Activated B cell treated with CpG ODN at 0.5 μM for 24 hours (primary cell): ENCODE results near the gene MYO16. TPM values are rescaled to one million over a fixed set of nuclear protein-coding genes. Genes with fewer than 3 reads are reported as not detected.

Experiments used
- ATAC-seq: fragments of 200-7000 bp; cut with Tn5 transposase; one replicate; pipeline ENCODE4 v1.10.0; 2021; ENCODE audit warnings: low read depth, mild to moderate bottlenecking, moderate library complexity
- CTCF ChIA-PET: fragments of 350-600 bp; sonication (Branson Sonifier 250); formaldehyde crosslinking; loops from one replicate; lab custom pipeline; 2021; ENCODE audit warnings: antibody characterized with exemption; lab: Charles Lee
- POLR2A ChIA-PET: fragments of 350-600 bp; sonication (Branson Sonifier 250); formaldehyde crosslinking; loops from one replicate; lab custom pipeline; 2021; ENCODE audit warnings: antibody characterized with exemption; lab: Charles Lee
- DNase-seq: peaks from one replicate; pipeline ENCODE4 v3.0.0; 2022
- H3K27ac Mint-ChIP-seq: one replicate; pipeline ENCODE4 v1.8.0; 2020; ENCODE audit warnings: mixed read lengths
- H3K27me3 Mint-ChIP-seq: one replicate; pipeline ENCODE4 v1.8.0; 2021; ENCODE audit warnings: mixed read lengths
- H3K36me3 Mint-ChIP-seq: one replicate; pipeline ENCODE4 v1.8.0; 2021; ENCODE audit warnings: low read depth, mixed read lengths
- H3K4me1 Mint-ChIP-seq: one replicate; pipeline ENCODE4 v1.8.0; 2021; ENCODE audit warnings: mixed read lengths
- H3K4me3 Mint-ChIP-seq: one replicate; pipeline ENCODE4 v1.8.0; 2020; ENCODE audit warnings: mild to moderate bottlenecking, mixed read lengths
- H3K9me3 Mint-ChIP-seq: one replicate; pipeline ENCODE4 v1.8.0; 2020; ENCODE audit warnings: mixed read lengths
- CTCF ChIP-seq: fragments of 200-600 bp; IDR thresholded peaks from one replicate; pipeline ENCODE4 v1.8.0; 2022; ENCODE audit warnings: antibody characterized with exemption, mild to moderate bottlenecking
- intact Hi-C: fragments of 100-400 bp; cut with micrococcal nuclease; formaldehyde crosslinking; loops from one replicate; pipeline ENCODE4 v1.15.1; 2024
- total RNA-seq: library from RNA; stranded (reverse); gene quantifications from 2 replicates; pipeline ENCODE4 v1.2.3, GENCODE V29; 2022

The MYO16 gene
- total RNA-seq, 1 donor from 2014 or later, result not detected

GRCh38 chr13:108656742-108657141 lies 27.3 kb downstream of the MYO16 start:
- CTCF ChIA-PET, result no interaction called here
- no peaks in the 10 kb centered on the region for H3K27me3 Mint-ChIP-seq
- H3K27ac Mint-ChIP-seq, result no peak overlapping the region
- POLR2A ChIA-PET, result no interaction called here
- H3K4me1 Mint-ChIP-seq, result no peaks in the 10 kb centered on the region
- TF ChIP-seq CTCF, result no peak
- DNase-seq, result no peak
- H3K36me3 Mint-ChIP-seq, result no peaks in the 10 kb centered on the region
- H3K9me3 Mint-ChIP-seq, result no peaks in the 10 kb centered on the region
- H3K4me3 Mint-ChIP-seq, result no peak overlapping the region
- no peak for ATAC-seq
- intact Hi-C loops, result no loop called here

- intact Hi-C loops, result no loop called here
- DNase-seq, result no peak
- Mint-ChIP-seq H3K9me3 (no peaks in the 10 kb centered on the region), H3K4me3 (no peak overlapping the region), H3K27me3 (no peaks in the 10 kb centered on the region), H3K4me1 (no peaks in the 10 kb centered on the region), H3K27ac (no peak overlapping the region), H3K36me3 (no peaks in the 10 kb centered on the region)
- ATAC-seq, result no peak
- no peak for TF ChIP-seq CTCF
- ChIA-PET POLR2A (no interaction called here), CTCF (no interaction called here)
Observed at GRCh38 chr13:108657519-108657918, 28.1 kb downstream of the MYO16 start.

- Mint-ChIP-seq H3K4me3 (no peak overlapping the region), H3K9me3 (no peaks in the 10 kb centered on the region), H3K4me1 (no peaks in the 10 kb centered on the region), H3K27ac (no peak overlapping the region), H3K27me3 (no peaks in the 10 kb centered on the region), H3K36me3 (no peaks in the 10 kb centered on the region)
- POLR2A ChIA-PET, result no interaction called here
- DNase-seq, result no peak
- intact Hi-C loops, result no loop called here
- no peak for ATAC-seq
- no peak for TF ChIP-seq CTCF
- CTCF ChIA-PET, result no interaction called here
Observed at GRCh38 chr13:108662528-108662927, 33.1 kb downstream of the MYO16 start.

- H3K4me1 Mint-ChIP-seq, result no peaks in the 10 kb centered on the region
- H3K4me3 Mint-ChIP-seq, result no peak overlapping the region
- DNase-seq (no peak), ATAC-seq (no peak)
- ChIA-PET CTCF (no interaction called here), POLR2A (no interaction called here)
- H3K27me3 Mint-ChIP-seq, result no peaks in the 10 kb centered on the region
- H3K27ac Mint-ChIP-seq, result no peak overlapping the region
- no peaks in the 10 kb centered on the region for H3K36me3 Mint-ChIP-seq
- intact Hi-C loops, result no loop called here
- peaks cover 2% of the 10 kb centered on the region for H3K9me3 Mint-ChIP-seq
- TF ChIP-seq CTCF, result no peak
Observed at GRCh38 chr13:108663710-108664109, 34.3 kb downstream of the MYO16 start.

- H3K4me3 Mint-ChIP-seq, result no peak overlapping the region
- intact Hi-C loops, result no loop called here
- ATAC-seq (no peak), DNase-seq (no peak)
- no peaks in the 10 kb centered on the region for H3K36me3 Mint-ChIP-seq
- TF ChIP-seq CTCF, result no peak
- H3K27ac Mint-ChIP-seq, result no peak overlapping the region
- CTCF ChIA-PET, result no interaction called here
- no peaks in the 10 kb centered on the region for H3K27me3 Mint-ChIP-seq
- H3K9me3 Mint-ChIP-seq, result peaks cover 9% of the 10 kb centered on the region
- POLR2A ChIA-PET, result no interaction called here
- no peaks in the 10 kb centered on the region for H3K4me1 Mint-ChIP-seq
Observed at GRCh38 chr13:108667205-108667604, 37.8 kb downstream of the MYO16 start.
